Hepatocyte (in vitro differentiated cells): ENCODE data around the gene FMN1.

Experiments
- CTCF ChIP-seq: fragments of 200-600 bp; sonication (generic); IDR thresholded peaks from 2 replicates; pipeline ENCODE4 v1.5.1; 2016; ENCODE audit warnings: antibody characterized with exemption, mild to moderate bottlenecking; ENCODE audit not compliant: poor library complexity
- EZH2 ChIP-seq: fragments of 200-600 bp; sonication (generic); IDR thresholded peaks from 2 replicates; pipeline ENCODE4 v1.6.1; 2016; ENCODE audit warnings: antibody characterized with exemption, mild to moderate bottlenecking, borderline replicate concordance
- EZH2phosphoT487 ChIP-seq: fragments of 200-600 bp; sonication (generic); IDR thresholded peaks from one replicate; pipeline ENCODE4 v1.6.1; 2018; ENCODE audit warnings: antibody characterized with exemption, mild to moderate bottlenecking, low read depth, moderate library complexity; ENCODE audit not compliant: unreplicated experiment, severe bottlenecking

DNA sequence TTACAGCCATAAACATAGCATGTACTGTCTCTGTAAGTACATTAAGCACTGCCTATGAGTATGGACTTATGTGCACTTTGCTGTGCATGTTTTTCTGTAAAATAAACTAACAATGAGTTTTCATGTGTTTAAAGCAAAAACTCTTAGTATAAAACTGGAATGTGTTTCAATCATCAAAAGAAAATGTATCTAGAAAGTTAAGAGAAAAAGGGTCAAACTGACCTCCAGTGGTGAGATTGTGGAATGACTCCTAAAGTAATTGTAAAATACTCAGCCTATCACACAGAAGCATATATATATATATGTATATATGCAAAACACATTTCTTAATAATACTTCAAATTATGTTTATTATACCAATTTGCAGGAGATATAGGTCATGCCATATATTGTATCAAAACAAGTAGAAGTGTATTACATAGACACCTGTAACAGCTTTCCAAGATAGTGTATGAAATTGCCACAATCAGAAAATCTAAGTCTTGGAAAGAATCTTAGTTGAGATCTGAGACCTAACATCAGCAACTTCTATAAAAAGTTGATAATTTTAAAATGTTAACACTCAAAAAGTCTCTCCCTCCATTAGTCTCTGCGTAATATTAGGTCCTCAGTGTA is 199.6 kb downstream of the FMN1 start:
- TF ChIP-seq CTCF = peak; percentile 69
- TF ChIP-seq EZH2phosphoT487 = no peak
- TF ChIP-seq EZH2 = no peak
